Spleen (tissue), 11 donors: ENCODE data around the gene IL33. TPM values are rescaled to one million over a fixed set of nuclear protein-coding genes. Genes with fewer than 3 reads are reported as not detected.
A peak's percentile ranks its signal among the peaks of the same experiment; 100 is the strongest.

Source experiments
- DNase-seq: peaks from one replicate; pipeline ENCODE4 v3.0.0-alpha.2; 2020
- H3K27ac ChIP-seq, 8 donors: fragments of 200-600 bp; sonication (generic) in 7 of 8; 1 replicate in 4 of 8; 2 replicates in 4 of 8; pipeline versions ENCODE4 v1.5.0 to v1.8.0; 2016 to 2021; ENCODE audit warnings: inconsistent platforms in 4 of 8, mild to moderate bottlenecking in 4 of 8, moderate library complexity in 1 of 8
- H3K27me3 ChIP-seq, 7 donors: fragments of 200-600 bp; sonication (generic) in 6 of 7; replicated peaks in 1 of 7; 1 replicate in 4 of 7; 2 replicates in 3 of 7; pipeline versions ENCODE4 v1.5.0 to v1.8.0; 2016 to 2021; ENCODE audit warnings: inconsistent platforms in 3 of 7, mild to moderate bottlenecking in 1 of 7
- H3K36me3 ChIP-seq, 6 donors: fragments of 200-600 bp; sonication (generic) in 5 of 6; 1 replicate in 4 of 6; 2 replicates in 2 of 6; pipeline versions ENCODE4 v1.5.0 to v1.8.0; 2016 to 2021; ENCODE audit warnings: inconsistent platforms in 2 of 6
- H3K4me1 ChIP-seq, 6 donors: fragments of 200-600 bp; sonication (generic) in 5 of 6; 1 replicate in 3 of 6; 2 replicates in 3 of 6; pipeline versions ENCODE4 v1.5.0 to v1.8.0; 2016 to 2021; ENCODE audit warnings: inconsistent platforms in 3 of 6
- H3K4me3 ChIP-seq, 8 donors: fragments of 200-600 bp; sonication (generic) in 7 of 8; 1 replicate in 4 of 8; 2 replicates in 4 of 8; pipeline versions ENCODE4 v1.5.0 to v1.8.0; 2016 to 2021; ENCODE audit warnings: inconsistent platforms in 4 of 8, mild to moderate bottlenecking in 4 of 8, moderate library complexity in 2 of 8
- H3K9me3 ChIP-seq, 8 donors: fragments of 200-600 bp; sonication (generic) in 7 of 8; 1 replicate in 4 of 8; 2 replicates in 4 of 8; pipeline versions ENCODE4 v1.5.0 to v1.8.0; 2016 to 2021; ENCODE audit warnings: inconsistent platforms in 4 of 8
- POLR2A ChIP-seq, 3 donors: fragments of 450-650 bp; IDR thresholded peaks; one replicate each; pipeline ENCODE4 v1.5.1; 2017; ENCODE audit warnings: antibody characterized with exemption in 3 of 3, mild to moderate bottlenecking in 1 of 3
- POLR2AphosphoS5 ChIP-seq, 3 donors: sonication (generic); formaldehyde crosslinking; IDR thresholded peaks; one replicate each; pipeline ENCODE4 v1.5.1; 2017; ENCODE audit warnings: antibody characterized with exemption in 3 of 3
- WGBS, 5 donors: extraction: QIAGEN DNeasy Blood & Tissue Kit in 3 of 5; methylation state at CpG; one replicate each; pipeline versions ENCODE4 v1.1.5 to v1.1.7; 2013 to 2018; 5-methylcytosine and 5-hydroxymethylcytosine counted together
- intact Hi-C: fragments of 100-400 bp; cut with DNase I; formaldehyde crosslinking; loops from one replicate; pipeline ENCODE4 v1.15.0; 2023; ENCODE audit warnings: low total_unique reads
- polyA plus RNA-seq, 3 donors: library from polyadenylated mRNA; stranded (reverse); fragments of 200-250 nt; gene quantifications; one replicate each; pipeline ENCODE4 v1.2.1, GENCODE V29; 2013
- total RNA-seq, 7 donors: library from RNA; depleted of rRNA in 3 of 7; stranded (reverse); fragments of >200 nt in 3 of 7; fragmentation: NEBNext Ultra II Directional in 4 of 7; extraction: Animal tissue kit (Norgen Biotek cat#: 25700) in 4 of 7; gene quantifications; one replicate each; pipeline versions ENCODE4 v1.1.0 to v1.2.1, GENCODE V29; 2016 to 2021
- TF ChIP-seq, protein P1 (sequence below), 11 experiments: fragments of 200-600 bp in 7 of 11; fragments of 450-650 bp in 4 of 11; sonication (generic) in 4 of 11; IDR thresholded peaks in 8 of 11; conservative IDR thresholded peaks in 3 of 11; 1 replicate in 7 of 11; 2 replicates in 4 of 11; pipeline versions ENCODE4 v1.4.0 to v1.8.0; 2016 to 2021; ENCODE audit warnings: antibody characterized with exemption in 11 of 11, inconsistent platforms in 4 of 11, mild to moderate bottlenecking in 1 of 11
- donor health status: healthy with polysubstance abuse.
- donor health status: DM: no; HTN: no; CAD: no; lungs with moderate emphysema.
- donor health status: DM: no; HTN: no; CAD: no.
- donor health status: Bipolar disorder and iron deficiency.
- donor health status: healthy.
- donor health status: DM: no; HTN: no; CAD: no.
- donor health status: DM: yes; HTN: yes; CAD: no.

IL33 gene
- total and polyA plus RNA-seq, 10 donors = 2.7 to 18.9 (median 11.2) TPM

DNA sequence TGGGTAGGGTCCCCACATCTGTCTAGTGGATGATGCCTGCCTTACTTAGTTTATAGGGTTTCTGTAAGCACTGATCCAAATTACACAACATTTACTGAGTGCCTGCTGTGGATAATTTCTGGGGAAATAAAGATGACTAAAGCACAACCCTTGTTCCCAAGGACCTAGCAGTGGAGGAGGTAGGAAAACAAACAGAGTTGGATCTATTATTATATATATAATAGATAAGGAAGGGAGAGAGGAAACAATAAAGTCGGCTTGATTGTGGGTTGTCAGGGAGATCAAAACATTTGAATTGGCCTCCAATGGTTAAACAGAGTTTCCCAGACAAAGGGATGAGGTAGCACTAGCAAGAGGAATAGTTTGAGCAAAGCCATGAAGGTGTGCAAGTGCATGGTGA is 14.0 kb downstream of the IL33 start:
- Histone ChIP-seq H3K4me3 (no peak overlapping the region), H3K4me1 (peaks cover 0 to 17% (median 2%) of the 10 kb centered on the region in 6 donors), H3K27ac (peak overlapping the region in 3 of 8 donors; percentile 13 to 39 (median 26)), H3K27me3 (peaks cover 0 to 12% (median 0%) of the 10 kb centered on the region in 7 donors), H3K9me3 (no peaks in the 10 kb centered on the region), H3K36me3 (no peaks in the 10 kb centered on the region)
- TF ChIP-seq POLR2AphosphoS5 (IDR thresholded peaks at IDR 0.05) (no peak), POLR2A (IDR thresholded peaks at IDR 0.05) (no peak)
- TF ChIP-seq, protein P1, sequence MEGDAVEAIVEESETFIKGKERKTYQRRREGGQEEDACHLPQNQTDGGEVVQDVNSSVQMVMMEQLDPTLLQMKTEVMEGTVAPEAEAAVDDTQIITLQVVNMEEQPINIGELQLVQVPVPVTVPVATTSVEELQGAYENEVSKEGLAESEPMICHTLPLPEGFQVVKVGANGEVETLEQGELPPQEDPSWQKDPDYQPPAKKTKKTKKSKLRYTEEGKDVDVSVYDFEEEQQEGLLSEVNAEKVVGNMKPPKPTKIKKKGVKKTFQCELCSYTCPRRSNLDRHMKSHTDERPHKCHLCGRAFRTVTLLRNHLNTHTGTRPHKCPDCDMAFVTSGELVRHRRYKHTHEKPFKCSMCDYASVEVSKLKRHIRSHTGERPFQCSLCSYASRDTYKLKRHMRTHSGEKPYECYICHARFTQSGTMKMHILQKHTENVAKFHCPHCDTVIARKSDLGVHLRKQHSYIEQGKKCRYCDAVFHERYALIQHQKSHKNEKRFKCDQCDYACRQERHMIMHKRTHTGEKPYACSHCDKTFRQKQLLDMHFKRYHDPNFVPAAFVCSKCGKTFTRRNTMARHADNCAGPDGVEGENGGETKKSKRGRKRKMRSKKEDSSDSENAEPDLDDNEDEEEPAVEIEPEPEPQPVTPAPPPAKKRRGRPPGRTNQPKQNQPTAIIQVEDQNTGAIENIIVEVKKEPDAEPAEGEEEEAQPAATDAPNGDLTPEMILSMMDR (IDR thresholded peaks at IDR 0.05 in 8 of 11, conservative IDR thresholded peaks at IDR 0.05 in 3 of 11) = no peak
- DNase-seq = no peak
- whole genome bisulfite sequencing, 5 donors = 19 to 32% (median 24%) methylated on average over 1 of the region's 1 CpG
- intact Hi-C loops = no loop called here

- H3K9me3 ChIP-seq = no peaks in the 10 kb centered on the region
- intact Hi-C loops = no loop called here
- no peak for DNase-seq
- peaks cover 0 to 12% (median 0%) of the 10 kb centered on the region in 7 donors for H3K27me3 ChIP-seq
- H3K27ac ChIP-seq = peak overlapping the region in 2 of 8 donors; percentile 26 to 39
- TF ChIP-seq, protein P1 (IDR thresholded peaks at IDR 0.05 in 8 of 11, conservative IDR thresholded peaks at IDR 0.05 in 3 of 11) = no peak
- no peak for TF ChIP-seq POLR2A (IDR thresholded peaks at IDR 0.05)
- no peak for TF ChIP-seq POLR2AphosphoS5 (IDR thresholded peaks at IDR 0.05)
- H3K4me1 ChIP-seq = peaks cover 0 to 17% (median 2%) of the 10 kb centered on the region in 6 donors
- WGBS, 5 donors = 68 to 88% (median 78%) methylated on average over 2 of the region's 2 CpGs
- no peak overlapping the region for H3K4me3 ChIP-seq
- H3K36me3 ChIP-seq = no peaks in the 10 kb centered on the region
These were observed 14.6 kb downstream of the IL33 start for GRCh38 chr9:6230037-6230780.

DNA sequence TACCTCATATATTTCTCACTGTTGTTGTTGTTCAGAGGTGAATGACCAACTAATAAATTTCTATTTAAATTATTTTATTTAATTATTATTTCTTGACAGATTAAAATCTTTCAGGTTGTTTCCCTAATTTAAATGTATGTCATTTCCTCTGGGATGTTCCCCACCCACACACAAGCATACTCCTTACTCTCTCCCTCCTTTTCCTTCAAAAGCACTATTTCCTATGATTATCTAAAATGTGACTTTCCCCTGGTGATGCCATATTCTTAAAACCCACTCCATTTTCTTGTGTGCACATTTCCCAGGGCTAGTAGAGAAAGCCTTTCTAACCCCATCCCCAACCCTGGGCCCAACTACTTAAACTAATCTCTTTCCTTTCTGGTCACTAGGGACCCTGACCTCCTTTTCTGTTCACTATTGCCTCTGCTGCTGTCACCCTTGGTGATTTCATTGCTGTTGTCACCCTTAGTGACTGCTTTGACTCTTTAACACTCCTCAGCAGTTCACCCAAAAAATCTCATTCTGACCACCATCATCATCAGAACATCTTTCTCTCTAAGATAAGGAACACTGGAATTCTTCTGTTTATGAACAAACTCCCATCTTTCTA is 16.8 kb downstream of the IL33 start:
- intact Hi-C loops = no loop called here

More for the DNA sequence above, 16.8 kb downstream of the IL33 start:
- H3K27ac ChIP-seq = peak overlapping the region in 4 of 8 donors; percentile 6 to 29 (median 10)
- DNase-seq = no peak
- H3K27me3 ChIP-seq = peaks cover 0 to 11% (median 0%) of the 10 kb centered on the region in 7 donors
- H3K9me3 ChIP-seq = no peaks in the 10 kb centered on the region
- no peak overlapping the region for H3K4me3 ChIP-seq
- TF ChIP-seq POLR2A (IDR thresholded peaks at IDR 0.05) = no peak
- TF ChIP-seq, protein P1 (IDR thresholded peaks at IDR 0.05 in 8 of 11, conservative IDR thresholded peaks at IDR 0.05 in 3 of 11) = no peak
- no peak for TF ChIP-seq POLR2AphosphoS5 (IDR thresholded peaks at IDR 0.05)
- peaks cover 0 to 17% (median 2%) of the 10 kb centered on the region in 6 donors for H3K4me1 ChIP-seq
- no peaks in the 10 kb centered on the region for H3K36me3 ChIP-seq
